ENCODE results near the gene OGFOD2. TPM values are rescaled to one million over a fixed set of nuclear protein-coding genes. Genes with fewer than 3 reads are reported as not detected.
A peak's percentile ranks its signal among the peaks of the same experiment; 100 is the strongest.

The OGFOD2 gene
- total RNA-seq, 4 donors from 2014 or later = 12.0 to 36.0 (median 18.4) TPM

DNA sequence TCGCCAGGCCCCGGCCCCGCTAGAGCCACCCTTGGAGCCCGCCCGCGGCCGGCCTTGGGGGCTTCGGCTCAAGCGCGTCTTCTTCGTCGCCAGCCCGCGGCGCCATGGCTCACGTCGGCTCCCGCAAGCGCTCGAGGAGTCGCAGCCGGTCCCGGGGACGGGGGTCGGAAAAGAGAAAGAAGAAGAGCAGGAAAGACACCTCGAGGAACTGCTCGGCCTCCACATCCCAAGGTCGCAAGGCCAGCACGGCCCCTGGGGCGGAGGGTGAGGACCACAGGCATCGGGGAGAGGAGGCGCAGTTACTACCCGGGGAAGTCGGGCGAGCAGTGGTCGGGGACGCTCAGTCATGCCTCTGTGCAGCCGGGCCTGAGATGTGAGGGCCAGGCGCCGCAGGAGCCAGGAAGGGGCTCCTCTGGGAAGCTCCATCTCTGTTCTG, 6.0 kb downstream of the OGFOD2 start:
- Histone ChIP-seq H3K4me1 (peaks cover 36 to 67% (median 54%) of the 10 kb centered on the region in 4 donors), H3K27me3 (no peaks in the 10 kb centered on the region), H3K4me3 (peak overlapping the region; percentile 69 to 98 (median 92)), H3K27ac (peak overlapping the region; percentile 89 to 93 (median 92)), H3K9me3 (no peaks in the 10 kb centered on the region), H3K36me3 (no peaks in the 10 kb centered on the region)
- intact Hi-C loops (cut with DNase I; ENCODE audit: low total_unique reads) (no loop called here), in situ Hi-C loops (cut with MboI; ENCODE audit: low pct_ligation_motif_present in 1 of 4, low pct_unique_long_range_greater_than_20kb in 1 of 4, low sequenced_read_pairs in 3 of 4) (no loop called here)
- DNase-seq = no peak
- TF ChIP-seq, protein P1, sequence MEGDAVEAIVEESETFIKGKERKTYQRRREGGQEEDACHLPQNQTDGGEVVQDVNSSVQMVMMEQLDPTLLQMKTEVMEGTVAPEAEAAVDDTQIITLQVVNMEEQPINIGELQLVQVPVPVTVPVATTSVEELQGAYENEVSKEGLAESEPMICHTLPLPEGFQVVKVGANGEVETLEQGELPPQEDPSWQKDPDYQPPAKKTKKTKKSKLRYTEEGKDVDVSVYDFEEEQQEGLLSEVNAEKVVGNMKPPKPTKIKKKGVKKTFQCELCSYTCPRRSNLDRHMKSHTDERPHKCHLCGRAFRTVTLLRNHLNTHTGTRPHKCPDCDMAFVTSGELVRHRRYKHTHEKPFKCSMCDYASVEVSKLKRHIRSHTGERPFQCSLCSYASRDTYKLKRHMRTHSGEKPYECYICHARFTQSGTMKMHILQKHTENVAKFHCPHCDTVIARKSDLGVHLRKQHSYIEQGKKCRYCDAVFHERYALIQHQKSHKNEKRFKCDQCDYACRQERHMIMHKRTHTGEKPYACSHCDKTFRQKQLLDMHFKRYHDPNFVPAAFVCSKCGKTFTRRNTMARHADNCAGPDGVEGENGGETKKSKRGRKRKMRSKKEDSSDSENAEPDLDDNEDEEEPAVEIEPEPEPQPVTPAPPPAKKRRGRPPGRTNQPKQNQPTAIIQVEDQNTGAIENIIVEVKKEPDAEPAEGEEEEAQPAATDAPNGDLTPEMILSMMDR (IDR thresholded peaks at IDR 0.05) = no peak
- TF ChIP-seq POLR2A (IDR thresholded peaks at IDR 0.05) (no peak), EP300 (IDR thresholded peaks at IDR 0.05; ENCODE audit: low read depth) (no peak), POLR2AphosphoS5 (IDR thresholded peaks at IDR 0.05) (no peak)
- whole genome bisulfite sequencing, 2 donors (ENCODE audit: low coverage in 1 of 2) = 0% methylated on average over 39 of the region's 40 CpGs; no CpG with 5 or more reads in 1 of the 2 donors

DNA sequence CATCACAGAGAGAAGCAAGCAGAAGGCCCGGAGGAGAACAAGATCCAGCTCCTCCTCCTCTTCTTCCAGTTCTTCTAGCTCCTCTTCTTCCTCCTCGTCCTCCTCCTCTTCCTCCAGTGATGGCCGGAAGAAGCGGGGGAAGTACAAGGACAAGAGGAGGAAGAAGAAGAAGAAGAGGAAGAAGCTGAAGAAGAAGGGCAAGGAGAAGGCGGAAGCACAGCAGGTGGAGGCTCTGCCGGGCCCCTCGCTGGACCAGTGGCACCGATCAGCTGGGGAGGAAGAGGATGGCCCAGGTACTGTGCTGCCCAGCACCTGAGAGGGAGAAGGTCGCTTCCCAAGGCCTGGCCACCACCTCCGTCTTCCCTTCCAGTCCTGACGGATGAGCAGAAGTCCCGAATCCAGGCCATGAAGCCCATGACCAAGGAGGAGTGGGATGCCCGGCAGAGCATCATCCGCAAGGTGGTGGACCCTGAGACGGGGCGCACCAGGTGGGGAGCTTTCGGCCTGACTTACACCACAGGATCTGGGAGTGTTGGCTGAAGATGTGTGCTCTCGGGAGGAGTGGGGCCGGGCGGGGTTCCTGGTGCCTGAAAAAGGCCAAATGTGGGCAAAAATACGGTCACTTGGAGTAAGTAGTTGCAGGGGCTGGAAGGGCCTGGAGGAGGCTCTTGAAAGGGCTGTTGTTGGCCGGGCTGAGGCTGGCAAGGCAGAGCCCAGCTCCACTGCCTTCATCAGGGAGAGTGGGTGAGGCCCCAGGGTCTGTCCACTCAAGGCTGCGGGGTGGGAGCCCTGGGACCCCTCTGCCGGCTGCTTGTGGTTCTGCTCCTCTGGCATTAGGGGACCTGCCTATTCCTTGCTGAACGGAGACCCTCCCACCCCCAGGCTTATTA, 6.8 kb downstream of the OGFOD2 start:
- peaks cover 28 to 59% (median 47%) of the 10 kb centered on the region in 4 donors for H3K4me1 ChIP-seq
- peak overlapping the region; percentile 89 to 93 (median 92) for H3K27ac ChIP-seq
- H3K4me3 ChIP-seq = peak overlapping the region; percentile 69 to 98 (median 92)
- H3K9me3 ChIP-seq = no peaks in the 10 kb centered on the region
- TF ChIP-seq, protein P1 (IDR thresholded peaks at IDR 0.05) = no peak
- TF ChIP-seq EP300 (IDR thresholded peaks at IDR 0.05; ENCODE audit: low read depth) = no peak
- TF ChIP-seq POLR2AphosphoS5 (IDR thresholded peaks at IDR 0.05) = no peak
- TF ChIP-seq POLR2A (IDR thresholded peaks at IDR 0.05) = no peak
- 14 to 69% methylated on average over 1 to 24 of the region's 25 CpGs for WGBS, 2 donors (ENCODE audit: low coverage in 1 of 2)
- no peaks in the 10 kb centered on the region for H3K27me3 ChIP-seq
- no peaks in the 10 kb centered on the region for H3K36me3 ChIP-seq
- in situ Hi-C loops (cut with MboI; ENCODE audit: low pct_ligation_motif_present in 1 of 4, low pct_unique_long_range_greater_than_20kb in 1 of 4, low sequenced_read_pairs in 3 of 4) (no loop called here), intact Hi-C loops (cut with DNase I; ENCODE audit: low total_unique reads) (no loop called here)
- no peak for DNase-seq

DNA sequence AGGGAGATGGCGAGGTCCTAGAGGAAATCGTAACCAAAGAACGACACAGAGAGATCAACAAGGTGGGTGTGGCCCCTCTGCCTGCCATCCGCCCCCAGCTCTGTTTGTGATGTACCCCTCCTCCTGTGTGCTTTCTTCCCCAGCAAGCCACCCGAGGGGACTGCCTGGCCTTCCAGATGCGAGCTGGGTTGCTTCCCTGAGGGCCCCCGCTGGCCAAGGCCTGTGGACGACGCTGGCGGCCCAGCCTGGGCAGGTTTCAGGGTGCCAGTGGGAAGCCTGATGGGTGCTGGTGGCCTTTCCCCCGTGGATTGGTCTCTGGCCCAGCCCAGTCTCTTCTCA, 7.4 kb downstream of the OGFOD2 start:
- Histone ChIP-seq H3K4me1 (peaks cover 27 to 53% (median 46%) of the 10 kb centered on the region in 4 donors), H3K36me3 (peaks cover 0 to 5% (median 0%) of the 10 kb centered on the region in 4 donors), H3K4me3 (no peak overlapping the region), H3K9me3 (no peaks in the 10 kb centered on the region), H3K27me3 (no peaks in the 10 kb centered on the region), H3K27ac (no peak overlapping the region)
- in situ Hi-C loops (cut with MboI; ENCODE audit: low pct_ligation_motif_present in 1 of 4, low pct_unique_long_range_greater_than_20kb in 1 of 4, low sequenced_read_pairs in 3 of 4) (no loop called here), intact Hi-C loops (cut with DNase I; ENCODE audit: low total_unique reads) (no loop called here)
- TF ChIP-seq EP300 (IDR thresholded peaks at IDR 0.05; ENCODE audit: low read depth) (no peak), POLR2A (IDR thresholded peaks at IDR 0.05) (no peak), POLR2AphosphoS5 (IDR thresholded peaks at IDR 0.05) (no peak)
- TF ChIP-seq, protein P1 (IDR thresholded peaks at IDR 0.05) = no peak
- 83 to 100% methylated on average over 1 to 11 of the region's 11 CpGs for WGBS, 2 donors (ENCODE audit: low coverage in 1 of 2)
- DNase-seq = no peak

DNA sequence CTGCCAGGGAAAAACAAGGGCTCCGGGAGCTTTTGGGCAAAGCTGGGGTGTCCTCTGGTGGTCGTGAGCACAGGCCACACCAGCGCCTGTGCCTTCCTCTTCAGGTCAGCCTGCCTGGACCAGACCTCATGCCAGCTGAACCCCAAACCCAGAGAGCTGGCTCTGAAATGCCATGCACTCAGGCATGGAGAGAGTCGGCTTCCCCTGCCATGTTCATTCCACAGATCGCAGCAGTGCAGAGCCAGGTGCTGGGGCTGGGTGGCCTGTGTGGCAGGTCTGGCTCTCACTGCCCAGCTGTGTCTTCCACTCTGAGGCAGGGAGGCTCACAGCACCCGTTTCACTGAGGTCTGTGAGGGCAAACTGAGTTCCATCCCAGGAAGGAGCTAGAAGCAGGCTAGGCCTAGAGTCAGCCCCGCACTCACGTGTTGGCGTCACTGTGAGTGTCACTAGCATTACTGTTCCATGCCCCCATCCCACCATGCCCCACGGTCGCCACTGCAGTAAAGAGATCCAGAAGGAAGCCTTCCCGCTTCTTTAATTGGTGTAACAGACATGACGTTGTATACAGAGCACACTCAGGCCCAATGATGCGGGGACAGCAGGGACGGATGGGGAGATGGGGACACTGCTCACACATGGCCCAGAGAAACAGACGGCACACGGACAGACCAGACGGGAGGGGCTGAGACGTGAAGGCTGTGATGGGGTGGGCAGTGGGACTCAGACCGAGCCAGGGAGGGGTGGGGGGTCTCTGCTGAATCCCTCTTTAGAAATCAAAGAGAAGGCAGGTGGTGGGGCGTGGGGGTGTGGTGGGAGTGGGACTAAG, 8.1 kb downstream of the OGFOD2 start:
- in situ Hi-C loops (cut with MboI; ENCODE audit: low pct_ligation_motif_present in 1 of 4, low pct_unique_long_range_greater_than_20kb in 1 of 4, low sequenced_read_pairs in 3 of 4) = no loop called here
- 77 to 84% methylated on average over 5 to 20 of the region's 21 CpGs for WGBS, 2 donors (ENCODE audit: low coverage in 1 of 2)
- Histone ChIP-seq H3K27ac (peak overlapping the region in 3 of 4 donors; percentile 38 to 54 (median 42)), H3K27me3 (no peaks in the 10 kb centered on the region), H3K4me1 (peaks cover 27 to 53% (median 46%) of the 10 kb centered on the region in 4 donors), H3K9me3 (no peaks in the 10 kb centered on the region), H3K4me3 (no peak overlapping the region), H3K36me3 (peaks cover 0 to 7% (median 0%) of the 10 kb centered on the region in 4 donors)
- DNase-seq = no peak
- no peak for TF ChIP-seq POLR2A (IDR thresholded peaks at IDR 0.05)
- TF ChIP-seq POLR2AphosphoS5 (IDR thresholded peaks at IDR 0.05) = no peak
- TF ChIP-seq, protein P1 (IDR thresholded peaks at IDR 0.05) = no peak
- no peak for TF ChIP-seq EP300 (IDR thresholded peaks at IDR 0.05; ENCODE audit: low read depth)
- intact Hi-C loops (cut with DNase I; ENCODE audit: low total_unique reads) = no loop called here
